Stimulated activated CD4-positive, alpha-beta T cell treated with anti-CD3 and anti-CD28 coated beads, Interleukin-12 subunit alpha, Interleukin-12 subunit beta, amount 100 ng/mL, for 4 hours (primary cell): ENCODE results near the gene ZNF513.
A peak's percentile ranks its signal among the peaks of the same experiment; 100 is the strongest.

Experiments
- DNase-seq: peaks from one replicate; pipeline ENCODE4 v3.0.0-alpha.2; 2020

ZNF513 gene

GRCh38 chr2:27381577-27382181, 1.1 kb upstream of the ZNF513 start:
- DNase-seq: no peak

GRCh38 chr2:27379836-27380625, 503 bp downstream of the ZNF513 start:
- DNase-seq: peak; percentile 9

GRCh38 chr2:27379383-27379835, 1.1 kb downstream of the ZNF513 start:
- no peak for DNase-seq

GRCh38 chr2:27378809-27379290, 1.7 kb downstream of the ZNF513 start:
- no peak for DNase-seq

GRCh38 chr2:27378096-27378808, 2.3 kb downstream of the ZNF513 start:
- peak; percentile 6 for DNase-seq

- no peak for DNase-seq
Measured at GRCh38 chr2:27377618-27378095, 2.9 kb downstream of the ZNF513 start.

GRCh38 chr2:27376866-27377617, 3.5 kb downstream of the ZNF513 start:
- no peak for DNase-seq

- no peak for DNase-seq
Measured at GRCh38 chr2:27376151-27376865, 4.2 kb downstream of the ZNF513 start.

GRCh38 chr2:27375513-27376099, 4.9 kb downstream of the ZNF513 start:
- DNase-seq: no peak

GRCh38 chr2:27373567-27373966, 7.0 kb downstream of the ZNF513 start:
- DNase-seq: no peak

GRCh38 chr2:27372937-27373336, 7.6 kb downstream of the ZNF513 start:
- DNase-seq: no peak

- peak; percentile 33 for DNase-seq
Measured at GRCh38 chr2:27370816-27371620, 9.5 kb downstream of the ZNF513 start.

GRCh38 chr2:27370026-27370815, 10.3 kb downstream of the ZNF513 start, which contains the start of the genes EIF2B4 and SNX17:
Gene EIF2B4 (minus strand): TSS chr2:27370338. CDS start chr2:27370314, 24 bp downstream.
Gene SNX17 (plus strand): TSS chr2:27370616. CDS start chr2:27370744, 128 bp downstream.
- peak; percentile 98 for DNase-seq

- no peak for DNase-seq
Measured at GRCh38 chr2:27369471-27370025, 11.0 kb downstream of the ZNF513 start.

- DNase-seq: no peak
Measured at GRCh38 chr2:27363933-27364332, 16.6 kb downstream of the ZNF513 start.

- DNase-seq: no peak
Measured at GRCh38 chr2:27362678-27363420, 17.7 kb downstream of the ZNF513 start.

- peak; percentile 82 for DNase-seq
Measured at GRCh38 chr2:27356382-27357181, 24.0 kb downstream of the ZNF513 start, which contains the start of gene GTF3C2. Gene GTF3C2 (minus strand): TSS chr2:27356764. CDS start chr2:27343554, 13,210 bp downstream.

GRCh38 chr2:27356056-27356381, 24.5 kb downstream of the ZNF513 start:
- no peak for DNase-seq
